K562 (cell line): Measurements from ENCODE around the gene C2. TPM values are rescaled to one million over a fixed set of nuclear protein-coding genes. Genes with fewer than 3 reads are reported as not detected.

Experiments
- RCOR1 ChIP-seq, 2 experiments: IDR thresholded peaks; 2 replicates each; pipeline ENCODE4 v1.6.1; 2012; ENCODE audit warnings: low read depth in 2 of 2, low read length in 2 of 2, borderline replicate concordance in 1 of 2, improper control_type of control experiment in 1 of 2
- ZNF140 ChIP-seq: fragments of 250-450 bp; sonication (Bioruptor Pico); IDR thresholded peaks from 2 replicates; pipeline ENCODE4 v1.8.0; 2021; ENCODE audit warnings: moderate library complexity, mild to moderate bottlenecking, inconsistent platforms
- ZNF146 ChIP-seq: IDR thresholded peaks from one replicate; pipeline ENCODE4 v1.6.1; 2018; ENCODE audit warnings: missing compliant biosample characterization; ENCODE audit not compliant: unreplicated experiment
- ZNF217 ChIP-seq: sonication (generic); formaldehyde crosslinking; IDR thresholded peaks from 2 replicates; pipeline ENCODE4 v1.8.0; 2022; ENCODE audit warnings: mild to moderate bottlenecking, missing genetic modification reagents
- ZNF316 ChIP-seq: fragments of 450-650 bp; IDR thresholded peaks from 2 replicates; pipeline ENCODE4 v1.6.1; 2016
- ZNF318 ChIP-seq, 2 experiments: fragments of 450-650 bp; IDR thresholded peaks; 2 replicates each; pipeline ENCODE4 v1.6.1; 2016; ENCODE audit warnings: mild to moderate bottlenecking in 2 of 2, borderline replicate concordance in 1 of 2, low read depth in 1 of 2, moderate library complexity in 1 of 2
- ZNF407 ChIP-seq: fragments of 450-650 bp; IDR thresholded peaks from 2 replicates; pipeline ENCODE4 v1.6.1; 2016; ENCODE audit warnings: low read depth
- ZNF655 ChIP-seq: fragments of 250-450 bp; sonication (Bioruptor Pico); IDR thresholded peaks from 2 replicates; pipeline ENCODE4 v1.5.0; 2021
- ZNF707 ChIP-seq: fragments of 250-450 bp; sonication (Bioruptor Pico); conservative IDR thresholded peaks from 2 replicates; pipeline ENCODE4 v1.8.0; 2022; ENCODE audit warnings: inconsistent platforms, mild to moderate bottlenecking, moderate library complexity
- polyA plus RNA-seq, 8 experiments: library from polyadenylated mRNA; depleted of rRNA in 4 of 8; stranded (reverse) in 5 of 8; unstranded in 3 of 8; fragments of >200 nt; fragmentation: Nextera tagmentation in 2 of 8; fragmentation: Illumina TruSeq in 1 of 8; extraction: Ambion mirVana in 2 of 8; extraction: Trizol in 1 of 8; gene quantifications; 2 replicates each; pipeline versions ENCODE4 v1.2.1 to v1.2.3, GENCODE V29; 2011 to 2014; ENCODE audit warnings: inconsistent platforms in 1 of 8, missing spikeins in 1 of 8
- total RNA-seq, 7 experiments: library from RNA; depleted of rRNA in 6 of 7; stranded (reverse); fragments of >200 nt in 6 of 7; fragmentation: Illumina TruSeq in 2 of 7; extraction: Trizol in 2 of 7; gene quantifications; 2 replicates each; pipeline versions ENCODE4 v1.2.1 to v1.2.3, GENCODE V29; 2011 to 2021; ENCODE audit warnings: low replicate concordance in 1 of 7

C2 gene
- total and polyA plus RNA-seq, 9 of the 15 experiments (the other 6 are each of a cell fraction or from before 2014, with no cell fraction given) = 0.05 to 1.1 (median 0.39) TPM; not detected in 1

GRCh38 chr6:31971993-31972708, 44.6 kb downstream of the C2 start, which contains the start of gene DXO (continued):
- no peak for TF ChIP-seq ZNF407
- no peak for TF ChIP-seq ZNF707 (CRISPR knock-in tag)
- TF ChIP-seq RCOR1 (IDR thresholded peaks at IDR 0.05; ENCODE audit: borderline replicate concordance in 1 of 2, low read depth in 2 of 2, low read length in 2 of 2) = no peak; a peak in 1 of 4 replicates
- peak; percentile 7; the same call in 1 of the 2 replicates for TF ChIP-seq ZNF316
- no peak for TF ChIP-seq ZNF146 (CRISPR knock-in tag)
- no peak for TF ChIP-seq ZNF655 (CRISPR knock-in tag)
- peak in 1 of 2 experiments; percentile 82; a peak in 2 of 4 replicates for TF ChIP-seq ZNF318 (IDR thresholded peaks at IDR 0.05; ENCODE audit: borderline replicate concordance in 1 of 2, low read depth in 1 of 2)
- TF ChIP-seq ZNF140 (CRISPR knock-in tag) = no peak
- TF ChIP-seq ZNF217 (CRISPR knock-in tag) = no peak
